Neural cell (in vitro differentiated cells): ENCODE results near the gene TUBB1.

Experiments used
- CTCF ChIP-seq: fragments of 450-650 bp; IDR thresholded peaks from 2 replicates; pipeline ENCODE4 v1.5.1; 2014; ENCODE audit warnings: antibody characterized with exemption, mild to moderate bottlenecking, moderate library complexity; ENCODE audit not compliant: poor library complexity, severe bottlenecking
- EZH2 ChIP-seq: fragments of 200-600, 300-800 bp; shearing (Covaris generic), sonication (generic); IDR thresholded peaks from 2 replicates; pipeline ENCODE4 v1.6.1; 2014; ENCODE audit warnings: antibody characterized with exemption, low read length, borderline replicate concordance, mild to moderate bottlenecking; ENCODE audit not compliant: insufficient read depth, poor library complexity, severe bottlenecking
- POLR2AphosphoS5 ChIP-seq: IDR thresholded peaks from 2 replicates; pipeline ENCODE4 v1.6.1; 2012
- RAD21 ChIP-seq: fragments of 450-650 bp; conservative IDR thresholded peaks from 2 replicates; pipeline ENCODE4 v1.6.1; 2014; ENCODE audit warnings: antibody characterized with exemption, mild to moderate bottlenecking, moderate library complexity

- TF ChIP-seq CTCF, result no peak
- TF ChIP-seq EZH2, result no peak
- no peak for TF ChIP-seq RAD21
- TF ChIP-seq POLR2AphosphoS5, result no peak
Measured at GRCh38 chr20:59006167-59006863, 12.9 kb upstream of the TUBB1 start.
